SK-N-MC (cell line): ENCODE data around the gene POC1A.
"Not testable (repeated sequence)": the region's sequence is repeated elsewhere in the genome, so short reads cannot be mapped to it uniquely, and the experiment has no call there.

Experiments used
- DNase-seq: peaks from one replicate; pipeline ENCODE4 v3.0.0-alpha.2; 2011; ENCODE audit warnings: low read depth, low spot score
- H3K27ac ChIP-seq: fragments of 200-600 bp; sonication (generic); 2 replicates; pipeline ENCODE4 v1.5.1; 2016; ENCODE audit warnings: mixed run types
- H3K36me3 ChIP-seq: fragments of 200-600 bp; sonication (generic); 2 replicates; pipeline ENCODE4 v1.6.1; 2017; ENCODE audit warnings: antibody characterized with exemption, low read length, mixed read lengths; ENCODE audit not compliant: insufficient read depth
- H3K4me3 ChIP-seq: fragments of 200-600 bp; sonication (generic); 2 replicates; pipeline ENCODE4 v1.5.1; 2016
- H3K9ac ChIP-seq: fragments of 200-600 bp; sonication (generic); 2 replicates; pipeline ENCODE4 v1.8.0; 2017; ENCODE audit warnings: mixed run types, mixed read lengths; ENCODE audit not compliant: insufficient read length
- H3K9me3 ChIP-seq: fragments of 200-600 bp; sonication (generic); 2 replicates; pipeline ENCODE4 v1.6.1; 2017; ENCODE audit warnings: low read depth, mild to moderate bottlenecking, antibody characterized with exemption, low read length, moderate library complexity, mixed read lengths
- EZH2 ChIP-seq: fragments of 200-600 bp; sonication (generic); IDR thresholded peaks from one replicate; pipeline ENCODE4 v1.6.1; 2017; ENCODE audit warnings: antibody characterized with exemption
- FOXP2 ChIP-seq: optimal IDR thresholded peaks from 2 replicates; pipeline ENCODE3; 2011; ENCODE audit warnings: mild to moderate bottlenecking, moderate library complexity; ENCODE audit not compliant: insufficient read depth; ENCODE audit errors: extremely low read length, control extremely low read depth
- POLR2AphosphoS5 ChIP-seq: IDR thresholded peaks from 2 replicates; pipeline ENCODE4 v1.6.1; 2012; ENCODE audit warnings: mild to moderate bottlenecking, low read depth, low read length, borderline replicate concordance

POC1A gene

DNA sequence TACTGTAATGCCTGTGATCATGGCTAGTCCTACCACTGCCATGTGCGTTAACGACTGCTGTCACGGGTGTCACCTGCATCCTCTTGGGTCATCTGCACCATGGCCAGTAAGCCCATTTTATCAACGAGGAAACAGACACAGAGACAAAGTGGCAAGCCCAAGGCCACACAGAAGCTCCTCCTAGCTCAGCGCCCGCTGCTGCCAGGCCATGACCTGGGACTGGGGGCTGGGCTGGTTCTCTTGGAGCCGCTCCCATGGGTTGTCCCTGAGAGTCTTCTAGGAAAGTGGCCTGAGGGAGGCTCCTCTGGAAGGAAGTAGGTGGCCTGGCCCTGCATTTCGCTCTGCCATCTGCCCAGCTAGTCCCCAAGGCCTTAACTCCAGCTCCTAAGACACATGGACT, 102.8 kb downstream of the POC1A start:
- no peak for DNase-seq
- Histone ChIP-seq H3K9me3 (no peaks in the 10 kb centered on the region), H3K27ac (no peak overlapping the region), H3K36me3 (peaks cover 28% of the 10 kb centered on the region; the same call in 1 of the 2 replicates), H3K4me3 (no peak overlapping the region), H3K9ac (no peak overlapping the region)
- TF ChIP-seq EZH2 (no peak), FOXP2 (no peak), POLR2AphosphoS5 (no peak)

DNA sequence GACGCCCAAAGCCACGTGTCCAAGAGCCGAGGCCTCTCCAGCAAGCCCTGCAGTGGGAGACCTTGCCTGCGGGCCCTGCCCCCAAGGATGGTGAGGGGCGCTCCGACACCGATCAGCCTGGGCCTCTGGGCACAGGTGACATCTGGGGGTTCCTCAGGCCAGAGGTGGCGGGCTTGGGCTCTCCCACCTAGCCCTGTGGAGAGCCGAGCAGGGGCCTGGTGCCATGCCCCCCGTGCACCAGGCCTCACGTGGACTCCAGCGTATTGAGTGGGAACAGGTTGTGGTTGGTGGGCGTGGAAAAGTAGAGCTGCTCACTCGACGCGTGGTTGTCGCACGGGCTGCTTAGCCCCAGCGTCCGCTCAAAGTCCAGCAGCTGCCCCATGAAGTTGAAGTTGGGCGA, 103.7 kb downstream of the POC1A start:
- Histone ChIP-seq H3K27ac (peak overlapping the region; percentile 85; the same call in 1 of the 2 replicates), H3K36me3 (peaks cover 28% of the 10 kb centered on the region; the same call in 1 of the 2 replicates), H3K9ac (no peak overlapping the region), H3K9me3 (no peaks in the 10 kb centered on the region), H3K4me3 (no peak overlapping the region)
- no peak for DNase-seq
- TF ChIP-seq POLR2AphosphoS5, result no peak
- TF ChIP-seq FOXP2, result no peak
- TF ChIP-seq EZH2, result no peak

DNA sequence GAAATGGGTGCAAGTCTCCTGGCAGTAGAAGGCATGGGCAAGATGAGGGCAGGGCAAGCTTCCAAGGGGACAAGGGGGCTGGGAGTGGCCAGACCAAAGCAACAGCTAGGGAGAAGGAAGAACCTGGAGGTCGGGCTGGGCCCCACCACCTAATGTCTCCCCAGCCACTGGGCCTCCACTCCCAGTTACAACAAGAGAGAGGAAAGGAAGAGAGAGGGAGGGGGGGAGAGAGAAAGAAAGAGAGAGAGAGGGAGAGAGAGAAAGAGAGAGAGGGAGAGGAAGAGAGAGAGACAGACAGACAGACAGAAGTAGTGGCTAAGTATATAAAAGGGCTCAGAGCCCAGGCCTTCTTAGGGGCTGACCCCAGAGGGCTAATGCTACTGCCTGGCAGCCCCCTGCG, 104.7 kb downstream of the POC1A start:
- peaks cover 28% of the 10 kb centered on the region; the same call in 1 of the 2 replicates for H3K36me3 ChIP-seq

DNA sequence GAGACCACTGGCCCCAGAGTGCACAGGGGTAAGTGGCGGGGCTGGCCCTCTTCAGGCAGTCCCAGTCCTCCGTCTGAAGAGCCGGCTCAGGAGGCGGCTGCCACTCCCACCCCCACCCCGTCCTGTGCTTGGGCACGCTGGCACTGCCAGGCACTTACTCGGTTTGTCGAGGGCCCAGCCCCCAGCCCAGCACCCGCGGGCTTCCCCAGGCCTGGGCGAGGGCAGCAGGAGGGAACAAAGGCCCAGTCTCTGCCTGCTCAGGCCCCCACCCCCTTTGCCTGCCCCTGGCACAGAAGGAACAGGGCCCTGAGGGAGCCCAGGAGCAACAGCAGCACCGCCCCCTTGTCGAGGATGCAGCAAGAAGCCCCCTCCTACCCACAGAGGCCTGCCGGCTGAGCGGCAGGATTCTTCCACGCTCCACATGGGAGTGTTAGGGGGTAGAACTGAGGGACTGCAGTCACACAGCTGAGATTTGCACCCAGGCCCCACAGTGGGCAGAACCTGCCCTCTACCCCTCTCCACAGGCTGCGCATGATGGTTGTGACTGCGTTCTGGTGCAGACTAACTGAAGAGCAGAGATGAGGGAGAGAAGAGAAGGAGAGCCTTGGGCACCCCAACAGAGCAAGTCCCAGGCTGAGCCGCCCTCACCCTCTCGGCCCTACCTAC, 106.8 kb downstream of the POC1A start:
- peak overlapping the region; percentile 85 for H3K27ac ChIP-seq
- no peak overlapping the region for H3K4me3 ChIP-seq
- TF ChIP-seq FOXP2 (no peak), EZH2 (no peak), POLR2AphosphoS5 (peak; percentile 31; the same call in 1 of the 2 replicates)
- no peaks in the 10 kb centered on the region for H3K9me3 ChIP-seq
- DNase-seq, result no peak
- peak overlapping the region; percentile 37 for H3K9ac ChIP-seq
- peaks cover 18% of the 10 kb centered on the region; the same call in 1 of the 2 replicates for H3K36me3 ChIP-seq

More for the DNA sequence above, 104.7 kb downstream of the POC1A start:
- TF ChIP-seq EZH2 (no peak), POLR2AphosphoS5 (no peak; the same call in 1 of the 2 replicates), FOXP2 (no peak)
- H3K9ac ChIP-seq, result no peak overlapping the region
- H3K9me3 ChIP-seq, result no peaks in the 10 kb centered on the region
- DNase-seq, result no peak
- H3K4me3 ChIP-seq, result no peak overlapping the region
- H3K27ac ChIP-seq, result peak overlapping the region; percentile 85

DNA sequence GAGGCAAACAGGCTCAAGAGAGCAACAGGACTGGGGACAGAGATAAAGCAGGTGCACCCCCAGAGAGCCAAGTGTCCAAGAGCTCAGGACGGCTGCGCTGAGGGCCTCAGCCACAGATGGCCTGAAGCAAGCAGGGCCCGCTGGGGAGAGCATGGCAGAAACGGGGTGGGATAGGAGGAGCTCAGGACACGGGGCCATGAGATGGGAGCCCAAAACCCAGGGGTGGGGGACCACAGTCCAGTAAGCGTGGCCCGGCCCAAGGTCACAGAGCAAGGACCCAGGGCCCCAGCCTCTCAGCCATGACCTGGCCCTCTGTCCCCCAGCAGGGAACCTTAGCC, 107.4 kb downstream of the POC1A start:
- TF ChIP-seq EZH2, result no peak
- TF ChIP-seq POLR2AphosphoS5, result no peak
- no peak for TF ChIP-seq FOXP2
- Histone ChIP-seq H3K4me3 (peak overlapping the region; percentile 22; the same call in 1 of the 2 replicates), H3K9ac (peak overlapping the region; percentile 37), H3K36me3 (peaks cover 12% of the 10 kb centered on the region; the same call in 1 of the 2 replicates), H3K27ac (peak overlapping the region; percentile 85), H3K9me3 (no peaks in the 10 kb centered on the region)
- no peak for DNase-seq

DNA sequence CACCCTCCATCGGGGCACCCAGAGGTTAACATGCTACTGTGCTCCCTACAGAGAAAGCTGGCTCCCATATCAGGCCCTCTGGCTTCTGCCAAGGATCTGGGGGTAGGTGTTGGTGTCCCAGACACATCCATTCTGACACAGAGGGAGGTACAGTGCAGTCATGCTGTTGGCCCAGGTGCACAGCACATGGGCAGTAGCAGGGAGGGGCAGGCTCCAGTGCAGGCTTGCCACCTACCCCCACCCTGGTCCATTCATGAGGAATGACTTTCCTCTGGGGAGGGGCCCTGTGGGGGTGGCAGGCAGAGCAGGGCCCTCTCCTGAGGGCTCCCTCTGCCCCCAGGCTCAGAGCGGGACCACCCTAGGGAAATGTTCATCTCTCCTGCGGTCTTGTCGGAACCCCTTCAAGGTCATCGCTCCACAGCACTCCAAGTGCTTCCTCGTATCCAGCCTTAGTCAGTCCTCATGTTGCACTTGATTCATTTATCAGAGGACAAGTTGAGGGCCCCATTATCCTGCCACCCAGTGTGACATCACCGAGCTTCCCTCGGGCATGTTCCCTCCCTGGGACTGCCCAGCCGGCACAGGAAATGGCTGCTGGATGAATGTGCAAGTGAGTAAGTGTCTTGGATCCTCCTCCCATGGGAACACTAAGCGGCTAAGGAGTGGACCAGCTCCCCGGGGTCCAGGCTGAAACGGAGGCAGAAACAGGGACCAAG, 107.9 kb downstream of the POC1A start:
- no peak for TF ChIP-seq FOXP2
- TF ChIP-seq EZH2, result no peak
- TF ChIP-seq POLR2AphosphoS5, result no peak; the same call in 1 of the 2 replicates
- peak overlapping the region; percentile 85 for H3K27ac ChIP-seq
- H3K36me3 ChIP-seq, result peaks cover 7% of the 10 kb centered on the region; the same call in 1 of the 2 replicates
- peak overlapping the region; percentile 22; the same call in 1 of the 2 replicates for H3K4me3 ChIP-seq
- H3K9ac ChIP-seq, result peak overlapping the region; percentile 37
- no peaks in the 10 kb centered on the region for H3K9me3 ChIP-seq
- DNase-seq, result no peak

DNA sequence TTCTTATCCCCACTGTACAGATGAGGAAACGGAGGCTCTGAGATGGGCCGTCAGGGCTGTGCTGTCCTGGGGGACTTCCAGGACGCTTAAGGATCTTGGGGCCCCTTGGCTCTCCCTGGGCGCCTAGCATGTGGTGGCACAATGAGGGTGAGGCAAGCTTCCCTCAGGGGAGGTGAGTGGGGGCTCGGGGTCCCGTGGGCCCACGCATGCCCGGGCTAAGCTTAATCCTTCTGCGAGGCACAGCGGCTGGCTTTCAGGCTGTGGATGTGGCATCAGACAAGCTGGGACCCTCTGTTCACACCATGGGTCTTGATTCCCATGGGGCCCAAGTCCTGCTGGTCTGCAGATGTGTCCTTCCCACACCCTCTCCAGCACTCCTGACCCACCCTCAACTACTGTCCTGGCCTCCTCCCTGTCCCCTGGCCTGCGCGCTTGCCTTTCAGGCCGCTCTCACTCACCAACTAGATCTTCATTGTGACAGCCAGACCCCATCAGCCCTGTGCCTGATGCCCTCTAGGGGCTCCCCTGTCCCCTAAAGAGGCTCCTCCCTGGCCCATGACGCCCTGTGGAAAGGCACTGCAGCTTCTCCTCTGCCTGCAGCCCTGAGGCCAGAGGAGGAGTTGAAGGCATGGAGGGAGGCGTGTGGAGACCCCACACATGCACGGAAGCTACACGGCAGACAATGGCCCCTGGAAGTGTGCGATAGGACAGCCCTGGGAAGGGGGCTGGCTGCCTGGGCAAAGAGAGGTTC, 109.2 kb downstream of the POC1A start:
- no peaks in the 10 kb centered on the region; the same call in 1 of the 2 replicates for H3K36me3 ChIP-seq
- H3K27ac ChIP-seq, result peak overlapping the region; percentile 42; the same call in 1 of the 2 replicates
- no peak for DNase-seq
- H3K9ac ChIP-seq, result no peak overlapping the region
- TF ChIP-seq POLR2AphosphoS5 (no peak), EZH2 (no peak), FOXP2 (no peak)
- no peak overlapping the region for H3K4me3 ChIP-seq
- H3K9me3 ChIP-seq, result no peaks in the 10 kb centered on the region

DNA sequence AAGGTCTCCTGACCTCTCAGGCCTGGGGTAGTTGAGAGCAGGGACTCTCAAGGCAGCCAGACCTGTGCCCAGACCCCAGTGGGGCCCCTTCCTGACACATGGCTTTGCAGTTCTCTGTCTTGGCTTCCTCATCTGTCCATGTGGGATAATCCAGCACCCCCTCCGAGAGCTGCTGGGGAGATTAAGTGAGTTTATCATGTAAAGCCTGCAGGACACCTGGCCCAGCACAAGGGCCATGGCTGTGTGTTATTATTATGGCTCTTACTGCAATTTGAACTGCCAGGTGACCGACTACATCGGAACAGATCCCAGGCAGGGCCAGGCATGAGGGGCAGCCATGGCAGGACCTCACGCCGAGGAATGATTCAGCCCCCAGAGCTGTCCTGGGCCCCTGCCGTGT, 110.5 kb downstream of the POC1A start:
- H3K4me3 ChIP-seq, result no peak overlapping the region
- H3K36me3 ChIP-seq, result no peaks in the 10 kb centered on the region
- no peak overlapping the region for H3K9ac ChIP-seq
- H3K9me3 ChIP-seq, result no peaks in the 10 kb centered on the region
- TF ChIP-seq FOXP2 (no peak), POLR2AphosphoS5 (no peak), EZH2 (no peak)
- peak overlapping the region; percentile 50; the same call in 1 of the 2 replicates for H3K27ac ChIP-seq
- DNase-seq, result no peak

DNA sequence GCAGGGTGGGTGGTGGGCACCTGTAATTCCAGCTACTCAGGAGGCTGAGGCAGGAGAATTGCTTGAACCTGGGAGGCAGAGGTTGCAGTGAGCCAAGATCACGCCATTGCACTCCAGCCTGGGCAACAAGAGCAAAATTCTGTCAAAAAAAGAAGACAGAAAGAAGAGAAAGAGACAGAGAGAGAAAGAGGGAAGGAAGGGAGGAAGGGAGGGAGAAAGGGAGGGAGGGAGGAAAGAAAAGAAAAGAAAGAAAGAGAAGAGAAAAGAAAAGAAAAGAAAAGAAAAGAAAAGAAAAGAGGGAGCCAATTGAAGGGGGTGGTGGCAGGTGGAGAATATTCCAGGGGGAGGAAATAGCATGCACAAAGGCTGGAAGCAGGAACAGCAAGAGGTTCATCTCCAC, 111.2 kb downstream of the POC1A start:
- H3K9ac ChIP-seq, DNase-seq, H3K4me3 ChIP-seq, H3K9me3 ChIP-seq, H3K27ac ChIP-seq, H3K36me3 ChIP-seq: not testable (repeated sequence)
